A549 (cell line): ENCODE data around the gene DRC7.

Source experiments
- CTCF ChIP-seq: fragments of >200 bp; sonication (Bioruptor Twin); formaldehyde crosslinking; IDR thresholded peaks from 3 replicates; pipeline ENCODE4 v1.5.1; 2016
- EP300 ChIP-seq, 2 experiments: fragments of >200 bp; sonication (Bioruptor Twin); formaldehyde crosslinking; IDR thresholded peaks; 2 replicates in 1 of 2; 3 replicates in 1 of 2; pipeline ENCODE4 v1.6.1; 2016 to 2017
- HDAC2 ChIP-seq: fragments of 200-600 bp; sonication (generic); IDR thresholded peaks from 2 replicates; pipeline ENCODE4 v1.6.1; 2016
- HMGXB4 ChIP-seq: fragments of 250-450 bp; sonication (Bioruptor Pico); IDR thresholded peaks from 2 replicates; pipeline ENCODE4 v1.5.0; 2021; ENCODE audit warnings: mild to moderate bottlenecking, moderate library complexity, borderline replicate concordance
- KDM5A ChIP-seq: fragments of 200-600 bp; sonication (generic); IDR thresholded peaks from 2 replicates; pipeline ENCODE4 v1.6.1; 2016; ENCODE audit warnings: antibody characterized with exemption, mild to moderate bottlenecking
- POLR2A ChIP-seq: IDR thresholded peaks from 2 replicates; pipeline ENCODE4 v1.6.1; 2012; ENCODE audit warnings: mild to moderate bottlenecking, low read length
- POLR2AphosphoS2 ChIP-seq: conservative IDR thresholded peaks from 2 replicates; pipeline ENCODE4 v1.6.1; 2012; ENCODE audit warnings: low read length, improper control_type of control experiment, inconsistent platforms
- RAD21 ChIP-seq, 2 experiments: fragments of >200 bp in 1 of 2; sonication (Bioruptor Twin) in 1 of 2; formaldehyde crosslinking in 1 of 2; IDR thresholded peaks in 1 of 2; conservative IDR thresholded peaks in 1 of 2; 2 replicates in 1 of 2; 3 replicates in 1 of 2; pipeline ENCODE4 v1.6.1; 2012 to 2018; ENCODE audit warnings: inconsistent platforms in 1 of 2
- RCOR1 ChIP-seq: fragments of 150-350 bp; IDR thresholded peaks from 2 replicates; pipeline ENCODE4 v1.6.1; 2014; ENCODE audit warnings: antibody characterized with exemption, low read length, low read depth
- REST ChIP-seq: fragments of 200-600 bp; sonication (generic); IDR thresholded peaks from 2 replicates; pipeline ENCODE4 v1.6.1; 2016; ENCODE audit warnings: antibody characterized with exemption, mild to moderate bottlenecking, moderate library complexity
- SMC3 ChIP-seq: fragments of >200 bp; sonication (Bioruptor Twin); formaldehyde crosslinking; IDR thresholded peaks from 3 replicates; pipeline ENCODE4 v1.6.1; 2018; ENCODE audit warnings: inconsistent platforms
- TFCP2L1 ChIP-seq: fragments of 250-450 bp; sonication (Bioruptor Pico); IDR thresholded peaks from 2 replicates; pipeline ENCODE4 v1.5.0; 2021; ENCODE audit warnings: mild to moderate bottlenecking
- TF ChIP-seq, protein P1 (sequence below): fragments of 450-650 bp; IDR thresholded peaks from 2 replicates; pipeline ENCODE4 v1.6.1; 2014; ENCODE audit warnings: antibody characterized with exemption

GRCh38 chr16:57725976-57726375, 31.4 kb downstream of the DRC7 start:
- TF ChIP-seq HMGXB4 (CRISPR knock-in tag), result no peak
- TF ChIP-seq KDM5A, result no peak
- TF ChIP-seq EP300 (IDR thresholded peaks at IDR 0.05), result no peak
- no peak for TF ChIP-seq POLR2AphosphoS2
- TF ChIP-seq REST, result no peak
- no peak for TF ChIP-seq CTCF
- TF ChIP-seq POLR2A, result no peak
- no peak for TF ChIP-seq SMC3
- TF ChIP-seq RAD21 (conservative IDR thresholded peaks at IDR 0.05 in 1 of 2, IDR thresholded peaks at IDR 0.05 in 1 of 2), result no peak
- no peak for TF ChIP-seq HDAC2
- TF ChIP-seq, protein P1, sequence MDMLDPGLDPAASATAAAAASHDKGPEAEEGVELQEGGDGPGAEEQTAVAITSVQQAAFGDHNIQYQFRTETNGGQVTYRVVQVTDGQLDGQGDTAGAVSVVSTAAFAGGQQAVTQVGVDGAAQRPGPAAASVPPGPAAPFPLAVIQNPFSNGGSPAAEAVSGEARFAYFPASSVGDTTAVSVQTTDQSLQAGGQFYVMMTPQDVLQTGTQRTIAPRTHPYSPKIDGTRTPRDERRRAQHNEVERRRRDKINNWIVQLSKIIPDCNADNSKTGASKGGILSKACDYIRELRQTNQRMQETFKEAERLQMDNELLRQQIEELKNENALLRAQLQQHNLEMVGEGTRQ, result no peak
- no peak for TF ChIP-seq RCOR1
- no peak for TF ChIP-seq TFCP2L1 (CRISPR knock-in tag)
